Nucleus accumbens (tissue), 56 donors: Measurements from ENCODE around the gene MAP3K3.

Source experiments
- DNase-seq, 56 donors: peaks; one replicate each; lab custom pipeline; 2025; lab: John Stamatoyannopoulos, UW

Gene MAP3K3

DNA sequence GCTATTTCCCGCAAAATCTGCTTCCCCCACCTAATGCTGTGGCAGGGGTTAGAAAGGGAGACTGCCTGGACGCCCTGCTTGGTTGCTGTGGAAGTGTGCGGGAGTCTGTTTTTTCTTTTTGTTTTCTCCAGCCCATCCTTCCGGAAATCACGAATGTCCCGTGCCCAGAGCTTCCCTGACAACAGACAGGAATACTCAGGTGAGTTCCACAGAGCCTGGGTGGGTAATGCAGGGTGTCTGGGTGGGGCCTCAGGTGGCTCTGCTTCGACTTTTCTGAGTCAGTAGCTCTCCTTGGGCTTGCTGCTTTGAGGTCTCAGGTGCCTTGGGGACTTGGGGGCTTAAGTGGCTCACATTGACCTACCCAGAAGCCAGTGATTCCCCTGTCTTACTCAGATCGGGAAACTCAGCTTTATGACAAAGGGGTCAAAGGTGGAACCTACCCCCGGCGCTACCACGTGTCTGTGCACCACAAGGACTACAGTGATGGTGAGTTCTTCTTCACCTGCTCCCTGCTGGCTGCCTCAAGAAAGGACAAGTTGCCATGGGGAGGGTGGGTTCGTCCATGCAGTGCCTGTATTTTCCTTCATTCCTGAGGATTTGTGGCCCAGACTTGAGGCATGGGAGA, 66.3 kb downstream of the MAP3K3 start:
- DNase-seq = no peak

DNA sequence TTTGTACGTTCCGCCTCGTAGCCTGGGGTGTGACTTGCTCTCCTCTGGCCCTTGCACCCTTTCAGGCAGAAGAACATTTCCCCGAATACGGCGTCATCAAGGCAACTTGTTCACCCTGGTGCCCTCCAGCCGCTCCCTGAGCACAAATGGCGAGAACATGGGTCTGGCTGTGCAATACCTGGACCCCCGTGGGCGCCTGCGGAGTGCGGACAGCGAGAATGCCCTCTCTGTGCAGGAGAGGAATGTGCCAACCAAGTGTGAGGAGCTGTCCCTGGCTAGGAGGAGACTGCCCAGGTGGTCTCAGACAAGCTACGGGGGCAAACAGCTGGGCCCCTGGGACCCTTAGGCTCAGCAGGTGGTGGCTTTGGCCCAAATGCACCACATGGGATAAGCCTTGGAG, 67.3 kb downstream of the MAP3K3 start:
- DNase-seq = no peak

DNA sequence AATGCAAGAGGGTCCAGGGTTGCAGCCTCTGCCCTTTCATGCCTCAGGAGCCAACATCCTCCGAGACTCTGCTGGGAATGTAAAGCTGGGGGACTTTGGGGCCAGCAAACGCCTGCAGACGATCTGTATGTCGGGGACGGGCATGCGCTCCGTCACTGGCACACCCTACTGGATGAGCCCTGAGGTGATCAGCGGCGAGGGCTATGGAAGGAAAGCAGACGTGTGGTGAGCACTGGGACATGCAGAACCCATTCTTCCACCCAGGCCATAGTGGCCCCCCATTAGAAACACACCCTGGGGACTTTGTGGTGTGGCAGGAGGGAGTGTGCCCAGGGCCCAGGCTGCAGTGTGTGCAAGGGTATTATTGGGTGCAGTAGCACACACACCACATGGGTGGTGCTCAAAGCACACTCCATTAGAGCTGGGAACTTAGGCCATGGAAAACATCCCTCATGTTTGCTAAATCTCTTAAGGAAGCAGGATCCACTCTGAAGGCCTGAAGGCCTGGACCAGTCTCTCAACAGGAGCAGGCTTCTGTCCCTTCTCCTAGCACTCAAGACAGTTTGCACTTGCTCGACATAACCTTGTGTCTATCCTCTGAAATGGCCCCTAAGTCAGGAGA, 70.1 kb downstream of the MAP3K3 start:
- DNase-seq = no peak

- DNase-seq = no peak
Observed at GRCh38 chr17:63693411-63694113, 71.3 kb downstream of the MAP3K3 start.

- DNase-seq = no peak
Observed at GRCh38 chr17:63694229-63694949, 72.2 kb downstream of the MAP3K3 start.

GRCh38 chr17:63694950-63695773, 72.9 kb downstream of the MAP3K3 start:
- DNase-seq = no peak

DNA sequence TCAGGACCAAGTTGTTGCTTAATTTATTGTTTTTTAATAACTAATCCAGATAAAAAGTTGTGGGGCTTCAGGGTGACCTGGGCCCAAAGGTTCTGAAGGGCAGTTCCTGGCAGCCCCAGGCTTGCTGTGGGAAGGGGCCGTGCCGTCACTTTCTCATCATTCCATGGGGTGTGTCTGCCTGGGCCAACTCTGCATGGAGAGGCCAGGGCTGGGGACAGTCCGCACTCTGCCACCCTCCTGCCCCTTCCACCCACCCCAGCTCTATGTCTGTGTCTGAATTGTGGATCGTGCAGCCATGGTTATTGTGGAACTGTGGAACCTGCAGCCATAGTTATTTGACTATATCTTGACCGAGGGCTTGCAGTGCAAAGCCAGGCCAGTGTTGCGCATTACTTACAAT, 73.7 kb downstream of the MAP3K3 start:
- no peak for DNase-seq

GRCh38 chr17:63696381-63696961, 74.3 kb downstream of the MAP3K3 start:
- no peak for DNase-seq

GRCh38 chr17:63697341-63698286, 75.4 kb downstream of the MAP3K3 start:
- peak in 8 of 56 donors; percentile 5 to 35 (median 28) for DNase-seq

GRCh38 chr17:63698381-63698885, 76.2 kb downstream of the MAP3K3 start:
- no peak for DNase-seq

GRCh38 chr17:63698886-63699637, 76.8 kb downstream of the MAP3K3 start:
- peak in 8 of 56 donors; percentile 12 to 41 (median 22) for DNase-seq

DNA sequence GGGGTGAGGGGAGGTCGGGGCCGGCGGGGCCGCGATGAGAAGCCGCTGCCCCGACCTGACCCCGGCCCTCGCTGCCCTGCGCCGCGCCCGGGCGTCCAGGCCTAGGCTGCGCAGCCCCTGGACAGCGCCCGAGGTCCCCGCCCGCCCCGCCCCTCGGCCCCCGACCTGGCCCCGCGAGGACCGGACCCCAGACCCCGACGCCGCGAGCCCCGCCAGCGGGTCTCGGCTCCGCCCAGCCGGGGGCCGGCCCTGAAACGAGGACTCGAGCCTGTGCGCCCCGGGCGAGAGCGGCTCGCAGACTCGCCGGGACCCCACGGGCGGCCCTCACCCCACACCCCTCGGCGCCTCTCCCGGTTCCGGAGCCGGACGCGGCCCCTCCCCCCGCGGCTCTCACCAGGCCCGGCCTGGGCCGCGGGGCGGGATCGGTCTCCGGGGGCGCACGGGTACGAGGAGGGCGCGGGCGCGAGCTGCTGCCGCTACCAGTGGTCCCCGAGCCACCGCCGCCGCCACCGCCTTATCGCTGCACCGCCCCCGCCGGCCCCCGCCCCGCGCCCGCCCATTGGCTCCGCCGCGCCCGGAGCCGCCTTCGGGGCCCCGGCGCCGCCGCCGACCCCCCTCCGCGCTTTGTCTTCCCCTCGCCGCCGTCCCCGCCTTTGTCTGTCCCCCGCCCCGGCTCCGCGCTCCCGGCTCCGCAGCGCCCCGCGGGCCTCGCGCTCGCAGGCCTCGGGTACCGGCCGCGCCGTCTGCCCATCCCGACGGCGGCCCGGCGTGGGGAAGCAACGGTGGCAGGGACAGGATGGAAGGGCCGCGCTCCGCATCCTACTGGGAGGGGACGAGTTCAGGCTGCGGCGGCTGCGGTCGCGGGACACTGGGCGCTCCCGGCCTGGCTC, 77.7 kb downstream of the MAP3K3 start, which contains the start of gene LIMD2:
LIMD2 (minus strand) TSS at position 488 of the 890 bp plus-strand sequence. CDS start 827 bp downstream, outside the sequence.
- peak in 22 of 56 donors; percentile 17 to 70 (median 36) for DNase-seq

GRCh38 chr17:63700528-63701455, 78.6 kb downstream of the MAP3K3 start:
- peak in 40 of 56 donors; percentile 17 to 87 (median 56) for DNase-seq

DNA sequence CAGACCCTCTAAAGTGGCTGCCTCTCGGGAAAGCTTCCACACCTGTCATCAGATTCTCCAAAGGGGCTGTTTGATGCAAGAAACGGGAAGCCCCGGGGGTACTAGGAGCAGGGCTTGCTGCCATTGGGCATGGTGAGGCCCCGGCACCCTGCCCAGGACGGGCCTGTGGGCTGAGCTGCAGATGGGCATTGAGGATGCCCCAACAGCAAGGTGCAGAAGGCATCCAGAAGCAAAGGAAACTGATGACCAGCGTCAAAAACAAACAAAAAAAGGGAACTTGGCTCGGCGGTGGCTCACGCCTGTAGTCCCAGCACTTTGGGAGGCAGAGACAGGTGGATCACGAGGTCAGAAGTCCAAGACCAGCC, 79.2 kb downstream of the MAP3K3 start:
- DNase-seq = no peak
